GDM1 (cell line): Measurements from ENCODE around the gene NUP62.

ENCODE experiments used
- DNase-seq: peaks from one replicate; lab custom pipeline; 2025; lab: John Stamatoyannopoulos, UW

The NUP62 gene

GRCh38 chr19:49896863-49897621 is 32.3 kb downstream of the NUP62 start, which contains the start of gene IL4I1:
IL4I1 (minus strand) TSS chr19:49896887; CDS start chr19:49896160, 727 bp downstream.
- peak; percentile 22 for DNase-seq

GRCh38 chr19:49895566-49896297 is 33.6 kb downstream of the NUP62 start:
- no peak for DNase-seq

GRCh38 chr19:49894879-49895565 is 34.3 kb downstream of the NUP62 start:
- no peak for DNase-seq

- no peak for DNase-seq
Observed at GRCh38 chr19:49894011-49894664, 35.2 kb downstream of the NUP62 start.

GRCh38 chr19:49892716-49893115 is 36.6 kb downstream of the NUP62 start:
- no peak for DNase-seq

DNA sequence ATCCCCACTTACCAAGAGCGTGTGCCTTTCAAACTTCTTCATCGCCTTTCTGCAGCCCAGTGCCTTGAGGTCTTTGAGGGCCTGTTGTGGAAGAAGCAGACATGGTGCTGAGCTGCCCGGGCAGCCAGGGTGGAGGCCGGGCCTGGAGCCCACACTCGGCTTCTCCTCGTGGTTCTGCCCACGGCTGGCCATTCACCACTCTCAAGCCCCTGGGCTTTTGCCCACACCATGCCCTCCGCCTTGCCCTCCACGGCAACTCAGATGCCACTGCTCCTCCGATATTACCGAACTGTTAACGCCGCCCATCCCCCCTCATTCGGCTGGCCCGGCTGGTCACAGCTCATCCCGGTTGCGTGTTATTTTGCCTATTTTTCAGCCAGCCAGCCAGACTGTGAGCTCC is 37.9 kb downstream of the NUP62 start:
- DNase-seq, result no peak

GRCh38 chr19:49890349-49891311 is 38.7 kb downstream of the NUP62 start:
- DNase-seq, result no peak

GRCh38 chr19:49889687-49890348 is 39.5 kb downstream of the NUP62 start:
- no peak for DNase-seq

DNA sequence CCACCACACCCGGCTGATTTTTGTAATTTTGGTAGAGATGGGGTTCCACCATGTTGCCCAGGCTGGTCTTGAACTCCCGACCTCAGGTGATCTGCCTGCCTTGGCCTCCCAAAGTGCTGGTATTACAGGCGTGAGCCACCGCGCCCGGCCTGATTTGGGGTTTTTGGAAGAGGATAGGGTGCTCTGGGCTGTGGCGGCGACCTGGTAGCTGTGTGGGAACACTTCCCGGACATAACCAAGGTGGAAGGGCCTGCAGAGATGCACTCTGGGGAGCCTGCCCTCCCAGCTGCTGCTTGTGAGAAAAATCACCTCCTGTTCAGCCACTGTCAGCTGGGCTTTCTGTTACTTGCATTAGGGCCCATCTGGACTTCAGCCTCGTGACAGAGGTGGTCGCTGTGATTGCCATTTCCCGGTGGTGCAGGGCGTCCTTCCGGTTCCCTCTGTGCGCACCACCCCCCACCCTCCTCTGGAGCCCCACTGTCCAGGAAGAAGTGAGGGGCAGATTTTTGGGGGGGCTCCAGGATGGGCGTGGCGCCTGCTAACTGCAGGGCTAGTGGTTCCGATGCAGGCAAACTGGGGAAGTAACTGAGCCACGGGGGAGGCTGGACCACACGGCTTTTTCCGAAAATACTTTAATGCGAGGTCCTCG is 40.1 kb downstream of the NUP62 start:
- no peak for DNase-seq

GRCh38 chr19:49888510-49888824 is 40.8 kb downstream of the NUP62 start:
- DNase-seq, result no peak

- no peak for DNase-seq
Observed at GRCh38 chr19:49887665-49888509, 41.4 kb downstream of the NUP62 start.

- no peak for DNase-seq
Observed at GRCh38 chr19:49887037-49887664, 42.2 kb downstream of the NUP62 start.

DNA sequence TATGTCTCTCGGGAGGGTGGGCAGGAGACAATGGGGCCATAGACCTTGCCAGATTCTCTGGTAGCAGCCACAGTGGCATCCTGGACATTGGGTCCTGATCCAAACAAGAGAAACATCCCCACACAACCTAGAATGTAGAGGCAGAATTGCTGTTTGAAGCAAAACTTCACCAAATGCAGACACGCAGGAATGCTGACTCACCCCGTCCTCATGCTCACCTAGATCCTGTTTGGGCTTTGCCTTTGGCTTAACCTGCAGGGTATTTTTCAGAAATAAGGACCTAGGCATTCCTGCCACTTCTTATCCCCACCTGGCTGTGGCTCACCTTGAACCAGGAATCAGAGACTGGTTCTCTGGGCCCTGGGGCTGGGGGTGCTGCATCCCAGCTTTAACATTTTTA is 44.5 kb downstream of the NUP62 start:
- DNase-seq, result no peak

- no peak for DNase-seq
Observed at GRCh38 chr19:49884109-49884508, 45.2 kb downstream of the NUP62 start.

DNA sequence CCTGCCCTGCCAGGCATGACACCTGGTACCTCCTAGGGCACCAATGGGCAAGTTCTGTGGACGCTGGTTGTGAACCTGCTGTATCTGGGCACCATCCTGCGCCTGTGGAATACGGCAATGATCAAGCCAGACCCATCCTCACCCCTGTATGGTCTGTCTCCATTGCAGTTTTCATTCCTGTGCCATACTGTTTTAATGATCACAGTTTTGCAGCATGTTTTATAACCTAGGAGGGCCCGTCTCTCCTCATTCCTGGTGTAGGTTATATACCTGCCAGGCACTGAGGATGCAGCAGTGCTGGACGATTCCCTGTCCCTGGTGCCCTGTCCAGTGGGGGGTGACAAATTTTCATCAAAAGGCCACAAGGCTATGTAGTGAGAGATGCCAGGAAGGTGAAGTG is 46.2 kb downstream of the NUP62 start:
- no peak for DNase-seq

- no peak for DNase-seq
Observed at GRCh38 chr19:49882643-49883042, 46.7 kb downstream of the NUP62 start.

DNA sequence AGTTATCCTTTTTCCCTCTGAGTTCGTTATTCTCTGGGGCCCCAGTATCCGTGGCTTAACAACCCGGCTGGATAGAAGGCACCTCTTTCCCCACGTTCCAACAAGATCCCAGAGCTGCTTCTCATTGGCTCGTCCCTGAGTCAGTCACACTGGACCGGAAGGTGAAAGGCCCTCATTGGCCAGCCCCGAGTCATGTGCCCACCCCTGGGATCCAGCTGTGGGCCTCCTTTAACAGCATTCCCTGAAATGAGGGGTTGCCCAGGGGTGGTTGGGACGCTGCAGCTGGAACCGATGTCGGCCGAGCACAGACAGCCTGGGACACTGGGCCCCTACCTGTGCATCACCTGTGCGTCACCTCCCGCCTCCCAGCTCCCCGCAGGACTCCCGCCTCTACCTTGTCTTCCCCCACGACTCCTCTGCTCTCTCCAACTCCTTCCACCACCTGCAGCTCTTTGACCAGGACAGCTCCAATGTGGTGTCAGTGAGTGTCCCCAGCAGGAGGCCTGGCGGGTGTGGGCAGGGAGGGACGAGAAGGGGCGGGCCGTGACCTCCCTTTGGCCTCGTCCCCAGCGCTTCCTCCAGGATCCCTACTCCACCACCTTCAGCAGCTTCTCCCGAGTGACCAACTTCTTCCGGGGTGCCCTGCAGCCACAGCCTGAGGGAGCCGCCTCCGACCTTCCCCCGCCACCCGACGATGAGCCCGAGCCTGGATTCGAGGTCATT is 47.5 kb downstream of the NUP62 start:
- no peak for DNase-seq

GRCh38 chr19:49881186-49881585 is 48.1 kb downstream of the NUP62 start:
- no peak for DNase-seq
